ENCODE measurements around the gene SGSM1. TPM values are rescaled to one million over a fixed set of nuclear protein-coding genes. Genes with fewer than 3 reads are reported as not detected.
A peak's percentile ranks its signal among the peaks of the same experiment; 100 is the strongest.

SGSM1 gene
- total and polyA plus RNA-seq, 9 of the 15 experiments (the other 6 are each of a cell fraction or from before 2014, with no cell fraction given): not detected

GRCh38 chr22:24876700-24877099 lies 70.7 kb downstream of the SGSM1 start:
- H4K20me1 ChIP-seq (replicated peaks; ENCODE audit: control insufficient read depth, insufficient read depth, low read length): no peaks in the 10 kb centered on the region
- no peak for FAIRE-seq
- no peaks in the 10 kb centered on the region; a peak in 1 of 5 replicates for H3K27me3 ChIP-seq (ENCODE audit: control insufficient read depth in 2 of 2, insufficient read depth in 2 of 2, low read length in 2 of 2)
- no peaks in the 10 kb centered on the region for H3K79me2 ChIP-seq (ENCODE audit: control insufficient read depth, insufficient read depth, low read length)
- TF ChIP-seq ATF6 (CRISPR knock-in tag; IDR thresholded peaks at IDR 0.05): no peak
- peak; percentile 90 for TF ChIP-seq ZNF12 (CRISPR knock-in tag; IDR thresholded peaks at IDR 0.05)
- CTCF ChIA-PET (ENCODE audit: low intra/inter-chr PET ratio): no interaction called here
- no peak overlapping the region for H3K9ac ChIP-seq (ENCODE audit: insufficient read depth in 1 of 2, low read depth in 2 of 2, low read length in 2 of 2)
- H2AFZ ChIP-seq (ENCODE audit: low read depth, low read length): no peak overlapping the region
- intact Hi-C loops (cut with micrococcal nuclease): no loop called here
- no TSS peak for BruUV-seq (replicated peaks)
- ATAC-seq: no peak
- H3K27ac ChIP-seq (ENCODE audit: extremely low read depth, low read depth, low read length): no peak overlapping the region
- H3K9me3 ChIP-seq (replicated peaks; ENCODE audit: control insufficient read depth, insufficient read depth, low read depth, low read length): no peaks in the 10 kb centered on the region
- no peaks in the 10 kb centered on the region for H3K4me1 ChIP-seq (replicated peaks in 1 of 2; ENCODE audit: control insufficient read depth in 2 of 2, insufficient read depth in 2 of 2, low read length in 2 of 2)
- no peak overlapping the region for H3K4me2 ChIP-seq (ENCODE audit: insufficient read depth, low read length)
- 0% methylated on average over 1 of the region's 1 CpG for WGBS (ENCODE audit: insufficient coverage, low coverage, missing lambda C conversion rate)
- POLR2A ChIA-PET: no interaction called here
- no peaks in the 10 kb centered on the region for H3K36me3 ChIP-seq (ENCODE audit: control insufficient read depth, insufficient read depth, low read length)
- no peak for DNase-seq (ENCODE audit: extremely low read depth in 1 of 4, low spot score in 3 of 4)
- H3K4me3 ChIP-seq: no peak overlapping the region
- in situ Hi-C loops (cut with MboI): no loop called here
- no peaks in the 10 kb centered on the region for H3K9me1 ChIP-seq (ENCODE audit: control insufficient read depth, insufficient read depth, low read length)

GRCh38 chr22:24878969-24879368 lies 73.0 kb downstream of the SGSM1 start:
- BruUV-seq (replicated peaks): no TSS peak
- DNase-seq (ENCODE audit: extremely low read depth in 1 of 4, low spot score in 3 of 4) (peak in 1 of 4 experiments; percentile 21), ATAC-seq (no peak), FAIRE-seq (no peak)
- POLR2A ChIA-PET: no interaction called here
- H3K4me3 ChIP-seq: no peak overlapping the region
- CTCF ChIA-PET (ENCODE audit: low intra/inter-chr PET ratio): no interaction called here
- H3K4me1 ChIP-seq (replicated peaks in 1 of 2; ENCODE audit: control insufficient read depth in 2 of 2, insufficient read depth in 2 of 2, low read length in 2 of 2): no peaks in the 10 kb centered on the region; a peak in 1 of 5 replicates
- intact Hi-C loops (cut with micrococcal nuclease) (no loop called here), in situ Hi-C loops (cut with MboI) (no loop called here)
- no peaks in the 10 kb centered on the region for H3K79me2 ChIP-seq (ENCODE audit: control insufficient read depth, insufficient read depth, low read length)
- TF ChIP-seq PHB2 (IDR thresholded peaks at IDR 0.05; ENCODE audit: low read depth) (no peak), TFE3 (CRISPR knock-in tag; IDR thresholded peaks at IDR 0.05) (peak; percentile 40), USF2 (CRISPR knock-in tag; IDR thresholded peaks at IDR 0.05) (peak; percentile 47), HMGXB4 (CRISPR knock-in tag; IDR thresholded peaks at IDR 0.05) (no peak)
- H3K9me3 ChIP-seq (replicated peaks; ENCODE audit: control insufficient read depth, insufficient read depth, low read depth, low read length): no peaks in the 10 kb centered on the region
- no peaks in the 10 kb centered on the region for H3K27me3 ChIP-seq (ENCODE audit: control insufficient read depth in 2 of 2, insufficient read depth in 2 of 2, low read length in 2 of 2)
- no peaks in the 10 kb centered on the region for H3K36me3 ChIP-seq (ENCODE audit: control insufficient read depth, insufficient read depth, low read length)
- H3K9ac ChIP-seq (ENCODE audit: insufficient read depth in 1 of 2, low read depth in 2 of 2, low read length in 2 of 2): no peak overlapping the region
- no peak overlapping the region for H3K27ac ChIP-seq (ENCODE audit: extremely low read depth, low read depth, low read length)
- no peaks in the 10 kb centered on the region for H3K9me1 ChIP-seq (ENCODE audit: control insufficient read depth, insufficient read depth, low read length)
- H4K20me1 ChIP-seq (replicated peaks; ENCODE audit: control insufficient read depth, insufficient read depth, low read length): no peaks in the 10 kb centered on the region
- WGBS (ENCODE audit: insufficient coverage, low coverage, missing lambda C conversion rate): 0% methylated on average over 2 of the region's 2 CpGs
- no peak overlapping the region for H3K4me2 ChIP-seq (ENCODE audit: insufficient read depth, low read length)
- no peak overlapping the region for H2AFZ ChIP-seq (ENCODE audit: low read depth, low read length)
